Endothelial cell of umbilical vein (primary cell): ENCODE results near the gene SLC25A23.

Source experiments
- EZH2 ChIP-seq: IDR thresholded peaks from 2 replicates; pipeline ENCODE4 v1.6.1; 2012; ENCODE audit warnings: borderline replicate concordance, low read depth, mild to moderate bottlenecking, moderate library complexity, low read length, inconsistent platforms; ENCODE audit not compliant: severe bottlenecking
- FOS ChIP-seq: IDR thresholded peaks from 2 replicates; pipeline ENCODE4 v1.6.1; 2011; ENCODE audit warnings: mild to moderate bottlenecking, low read length, moderate library complexity, borderline replicate concordance; ENCODE audit not compliant: insufficient read depth
- JUN ChIP-seq: IDR thresholded peaks from 2 replicates; pipeline ENCODE4 v1.6.1; 2011; ENCODE audit warnings: borderline replicate concordance, low read depth; ENCODE audit not compliant: insufficient read length, insufficient read depth
- MYC ChIP-seq: IDR thresholded peaks from one replicate; pipeline ENCODE4 v1.6.1; 2011; ENCODE audit warnings: mild to moderate bottlenecking, low read depth, low read length
- POLR2A ChIP-seq: IDR thresholded peaks from 2 replicates; pipeline ENCODE4 v1.6.1; 2012; ENCODE audit warnings: low read depth, mild to moderate bottlenecking, control low read depth, low read length
- POLR2AphosphoS5 ChIP-seq: IDR thresholded peaks from 2 replicates; pipeline ENCODE4 v1.6.1; 2012; ENCODE audit warnings: low read depth, mild to moderate bottlenecking, control low read depth, low read length, moderate library complexity; ENCODE audit not compliant: insufficient read depth
- TF ChIP-seq, protein P1 (sequence below): IDR thresholded peaks from 2 replicates; pipeline ENCODE4 v1.6.1; 2011; ENCODE audit not compliant: insufficient read depth, insufficient read length
- TF ChIP-seq, protein P2 (sequence below), 2 donors: IDR thresholded peaks; 1 replicate in 1 of 2; 2 replicates in 1 of 2; pipeline ENCODE4 v1.5.1; 2011; ENCODE audit warnings: low read length in 2 of 2, mild to moderate bottlenecking in 2 of 2, moderate library complexity in 2 of 2, control low read depth in 1 of 2, inconsistent platforms in 1 of 2, low read depth in 1 of 2; ENCODE audit not compliant: insufficient read depth in 1 of 2; ENCODE audit errors: extremely low read depth in 1 of 2

DNA sequence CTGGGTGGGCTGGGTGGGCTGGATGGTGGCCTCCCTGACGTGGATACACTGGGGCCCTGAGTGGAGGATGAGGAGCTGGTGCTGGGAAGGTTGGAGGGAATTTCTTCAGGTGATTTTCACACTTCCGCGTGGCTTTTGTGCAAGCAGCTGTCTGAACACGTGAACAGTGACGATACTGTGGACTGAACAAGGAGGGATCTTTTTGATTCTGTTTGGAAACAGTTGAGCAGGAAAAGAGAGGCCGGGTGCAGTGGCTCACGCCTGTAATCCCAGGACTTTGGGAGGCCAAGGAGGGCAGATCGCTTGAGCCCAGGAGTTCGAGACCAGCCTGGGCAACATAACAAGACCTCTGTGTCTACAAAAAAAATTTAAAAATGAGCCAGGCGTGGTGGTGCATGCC is 57.5 kb downstream of the SLC25A23 start:
- TF ChIP-seq, protein P1, sequence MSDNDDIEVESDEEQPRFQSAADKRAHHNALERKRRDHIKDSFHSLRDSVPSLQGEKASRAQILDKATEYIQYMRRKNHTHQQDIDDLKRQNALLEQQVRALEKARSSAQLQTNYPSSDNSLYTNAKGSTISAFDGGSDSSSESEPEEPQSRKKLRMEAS: no peak
- TF ChIP-seq POLR2AphosphoS5: no peak
- no peak for TF ChIP-seq FOS
- TF ChIP-seq EZH2: no peak
- TF ChIP-seq JUN: no peak
- TF ChIP-seq, protein P2, sequence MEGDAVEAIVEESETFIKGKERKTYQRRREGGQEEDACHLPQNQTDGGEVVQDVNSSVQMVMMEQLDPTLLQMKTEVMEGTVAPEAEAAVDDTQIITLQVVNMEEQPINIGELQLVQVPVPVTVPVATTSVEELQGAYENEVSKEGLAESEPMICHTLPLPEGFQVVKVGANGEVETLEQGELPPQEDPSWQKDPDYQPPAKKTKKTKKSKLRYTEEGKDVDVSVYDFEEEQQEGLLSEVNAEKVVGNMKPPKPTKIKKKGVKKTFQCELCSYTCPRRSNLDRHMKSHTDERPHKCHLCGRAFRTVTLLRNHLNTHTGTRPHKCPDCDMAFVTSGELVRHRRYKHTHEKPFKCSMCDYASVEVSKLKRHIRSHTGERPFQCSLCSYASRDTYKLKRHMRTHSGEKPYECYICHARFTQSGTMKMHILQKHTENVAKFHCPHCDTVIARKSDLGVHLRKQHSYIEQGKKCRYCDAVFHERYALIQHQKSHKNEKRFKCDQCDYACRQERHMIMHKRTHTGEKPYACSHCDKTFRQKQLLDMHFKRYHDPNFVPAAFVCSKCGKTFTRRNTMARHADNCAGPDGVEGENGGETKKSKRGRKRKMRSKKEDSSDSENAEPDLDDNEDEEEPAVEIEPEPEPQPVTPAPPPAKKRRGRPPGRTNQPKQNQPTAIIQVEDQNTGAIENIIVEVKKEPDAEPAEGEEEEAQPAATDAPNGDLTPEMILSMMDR (IDR thresholded peaks at IDR 0.05; ENCODE audit: extremely low read depth in 1 of 2, insufficient read depth in 1 of 2, low read depth in 1 of 2, low read length in 2 of 2): no peak
- no peak for TF ChIP-seq POLR2A
- no peak for TF ChIP-seq MYC
